T-cell (primary cell): ENCODE data around the gene CCR5. TPM values are rescaled to one million over a fixed set of nuclear protein-coding genes. Genes with fewer than 3 reads are reported as not detected.
A peak's percentile ranks its signal among the peaks of the same experiment; 100 is the strongest.

Source experiments
- ATAC-seq, 4 experiments: fragments of 200-7000 bp in 3 of 4; fragments of 150-1000 bp in 1 of 4; cut with Tn5 transposase; replicated peaks in 1 of 4; 1 replicate in 3 of 4; 2 replicates in 1 of 4; pipeline ENCODE4 v1.10.0; 2021; ENCODE audit warnings: moderate library complexity in 3 of 4, mild to moderate bottlenecking in 2 of 4, moderate number of reproducible peaks in 1 of 4
- CTCF ChIA-PET, 2 donors: fragments of 300-600 bp; sonication (Branson Sonifier 250); formaldehyde crosslinking; loops; one replicate each; lab custom pipeline; 2022; ENCODE audit warnings: antibody characterized with exemption in 2 of 2; lab: Charles Lee
- POLR2A ChIA-PET, 2 donors: fragments of 300-600 bp; sonication (Branson Sonifier 250); formaldehyde crosslinking; loops; one replicate each; lab custom pipeline; 2022; ENCODE audit warnings: antibody characterized with exemption in 2 of 2; lab: Charles Lee
- DNase-seq, 35 experiments: peaks; one replicate each; pipeline versions ENCODE4 v3.0.0 to v3.0.0-alpha.2; 2013 to 2023
- H3K27ac ChIP-seq: one replicate; pipeline ENCODE4 v1.5.1; 2013; ENCODE audit warnings: low read length
- H3K27me3 ChIP-seq, 2 experiments: replicated peaks in 1 of 2; 1 replicate in 1 of 2; 2 replicates in 1 of 2; pipeline versions ENCODE4 v1.6.1 to v1.7.0; 2013; ENCODE audit warnings: low read length in 1 of 2, mixed read lengths in 1 of 2; ENCODE audit not compliant: control insufficient read depth in 2 of 2, insufficient read depth in 2 of 2; ENCODE audit errors: extremely low read depth in 1 of 2
- H3K36me3 ChIP-seq, 2 donors: 1 replicate in 1 of 2; 2 replicates in 1 of 2; pipeline versions ENCODE4 v1.6.1 to v1.7.0; 2013; ENCODE audit warnings: low read length in 1 of 2; ENCODE audit not compliant: control insufficient read depth in 2 of 2, insufficient read depth in 1 of 2; ENCODE audit errors: extremely low read depth in 1 of 2
- H3K4me1 ChIP-seq, 2 experiments: 1 replicate in 1 of 2; 2 replicates in 1 of 2; pipeline versions ENCODE4 v1.6.1 to v1.7.0; 2013; ENCODE audit warnings: low read length in 2 of 2, mixed read lengths in 1 of 2; ENCODE audit not compliant: insufficient read depth in 2 of 2, control insufficient read depth in 1 of 2; ENCODE audit errors: extremely low read depth in 1 of 2
- H3K4me3 ChIP-seq, 2 donors: 1 replicate in 1 of 2; 2 replicates in 1 of 2; pipeline versions ENCODE4 v1.5.1 to v1.7.0; 2013; ENCODE audit warnings: mild to moderate bottlenecking in 2 of 2, low read length in 1 of 2, moderate library complexity in 1 of 2; ENCODE audit not compliant: control insufficient read depth in 1 of 2; ENCODE audit errors: extremely low read depth in 1 of 2
- H3K9me3 ChIP-seq: 2 replicates; pipeline ENCODE4 v1.7.0; 2013
- H3K27ac Mint-ChIP-seq, 2 donors: one replicate each; pipeline ENCODE4 v1.8.0; 2020 to 2021; ENCODE audit warnings: mild to moderate bottlenecking in 2 of 2, mixed read lengths in 2 of 2
- H3K27me3 Mint-ChIP-seq, 2 donors: one replicate each; pipeline ENCODE4 v1.8.0; 2021 to 2022; ENCODE audit warnings: mixed read lengths in 2 of 2
- H3K36me3 Mint-ChIP-seq: one replicate; pipeline ENCODE4 v1.8.0; 2021; ENCODE audit warnings: mixed read lengths
- H3K4me1 Mint-ChIP-seq, 3 donors: one replicate each; pipeline ENCODE4 v1.8.0; 2020 to 2022; ENCODE audit warnings: mixed read lengths in 3 of 3, mild to moderate bottlenecking in 1 of 3
- H3K4me3 Mint-ChIP-seq, 3 donors: one replicate each; pipeline ENCODE4 v1.8.0; 2020 to 2022; ENCODE audit warnings: mild to moderate bottlenecking in 3 of 3, mixed read lengths in 3 of 3, moderate library complexity in 3 of 3
- H3K9me3 Mint-ChIP-seq, 3 donors: one replicate each; pipeline ENCODE4 v1.8.0; 2020 to 2022; ENCODE audit warnings: mixed read lengths in 3 of 3
- WGBS: methylation state at CpG from one replicate; pipeline ENCODE4 v1.1.5; 2013; ENCODE audit warnings: missing lambda C conversion rate; ENCODE audit not compliant: insufficient coverage; 5-methylcytosine and 5-hydroxymethylcytosine counted together
- total RNA-seq, 35 experiments: library from RNA in 6 of 35; stranded (reverse) in 6 of 35; fragments of 120-200 nt in 1 of 35; gene quantifications; one replicate each; pipeline versions ENCODE4 v1.2.1 to v1.2.4 and lab custom pipeline; 2013 to 2026

Gene CCR5
- total RNA-seq, 5 donors from 2014 or later (not counting 1 experiment from before 2014, with no cell fraction given): 4.0 to 14.6 (median 10.1) TPM

DNA sequence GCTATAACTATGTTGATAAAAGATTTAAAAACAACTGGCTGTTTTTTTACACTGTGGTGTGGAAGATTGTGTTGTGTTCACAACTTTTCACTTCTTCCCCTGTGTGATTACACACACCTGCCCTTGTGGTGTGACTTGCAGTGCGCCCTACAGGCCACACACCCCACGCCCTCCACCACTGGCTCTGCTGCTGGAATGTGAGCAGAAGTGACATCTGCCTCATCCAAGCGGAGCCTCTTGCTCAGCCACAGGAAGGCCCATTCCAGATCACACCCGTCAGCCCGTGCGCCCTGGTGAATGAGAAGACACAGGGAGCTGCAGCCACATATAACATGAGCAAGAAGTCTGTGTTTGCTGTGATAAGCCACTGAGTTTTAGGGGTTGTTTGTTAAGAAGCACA, 9.8 kb upstream of the CCR5 start:
- Histone ChIP-seq H3K36me3 (no peaks in the 10 kb centered on the region), H3K27me3 (no peaks in the 10 kb centered on the region), H3K4me3 (no peak overlapping the region), H3K27ac (peak overlapping the region; percentile 43), H3K9me3 (no peaks in the 10 kb centered on the region), H3K4me1 (peaks cover 0 to 34% of the 10 kb centered on the region in 2 experiments)
- Mint-ChIP-seq H3K9me3 (no peaks in the 10 kb centered on the region), H3K27ac (peak overlapping the region; percentile 75 to 80), H3K36me3 (no peaks in the 10 kb centered on the region), H3K27me3 (peaks cover 0 to 4% of the 10 kb centered on the region in 2 donors), H3K4me3 (no peak overlapping the region), H3K4me1 (peaks cover 0 to 61% (median 36%) of the 10 kb centered on the region in 3 donors)
- DNase-seq (peak in 1 of 35 experiments; percentile 12), ATAC-seq (peak in 2 of 4 experiments; percentile 20 to 45)
- CTCF ChIA-PET: interaction anchor here in 1 of 2 donors (1.0 to 1.9 kb wide), 2 partner anchors 9 to 10 kb away, joined by 4 to 14 read pairs; partner anchors contain the start of gene CCR5
- WGBS: 30% methylated on average over 2 of the region's 6 CpGs
- POLR2A ChIA-PET: no interaction called here

DNA sequence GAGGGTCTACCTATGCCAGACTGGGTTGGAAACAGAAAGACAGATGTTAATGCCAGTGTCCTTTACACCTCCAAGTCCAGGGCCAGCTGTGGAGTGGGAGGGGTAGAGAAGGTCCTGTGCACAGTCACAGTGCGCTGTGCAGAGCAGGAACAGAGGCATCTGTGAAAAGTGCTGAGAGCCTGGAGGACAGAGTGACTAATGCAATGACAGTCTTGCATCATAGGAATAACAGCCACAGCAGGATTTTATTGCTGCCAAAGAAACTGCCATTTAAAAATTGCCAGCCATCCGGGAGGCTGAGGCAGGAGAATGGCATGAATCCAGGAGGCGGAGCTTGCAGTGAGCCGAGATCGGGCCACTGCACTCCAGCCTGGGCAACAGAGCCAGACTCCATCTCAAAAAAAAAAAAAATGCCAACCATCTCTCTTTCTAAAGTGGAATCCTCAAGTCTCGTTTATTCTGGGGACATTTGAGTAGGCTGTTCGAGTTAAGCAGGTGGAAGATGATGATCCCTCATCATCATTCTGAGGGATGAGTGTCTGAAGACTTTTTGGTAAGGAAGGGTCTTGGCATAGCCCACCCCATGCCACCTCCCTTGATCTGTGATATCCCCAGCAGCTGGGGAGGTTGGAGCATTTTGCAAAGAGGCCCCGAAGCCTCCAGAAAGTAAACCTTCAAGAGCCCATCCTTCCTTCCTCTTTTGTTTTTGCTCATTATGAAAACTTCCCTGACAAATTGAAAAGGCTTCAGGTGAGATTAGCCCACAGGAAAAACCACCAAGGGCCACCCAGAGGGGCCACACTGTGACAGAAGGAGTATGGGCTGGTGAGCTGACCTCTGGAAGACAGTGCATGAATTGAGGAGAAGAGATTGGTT, 9.1 kb upstream of the CCR5 start:
- 81% methylated on average over 2 of the region's 8 CpGs for WGBS
- H3K4me1 ChIP-seq: peaks cover 0 to 42% of the 10 kb centered on the region in 2 experiments
- peaks cover 0 to 62% (median 33%) of the 10 kb centered on the region in 3 donors for H3K4me1 Mint-ChIP-seq
- no peaks in the 10 kb centered on the region for H3K36me3 Mint-ChIP-seq
- H3K36me3 ChIP-seq: no peaks in the 10 kb centered on the region
- peak overlapping the region; percentile 43 for H3K27ac ChIP-seq
- no peaks in the 10 kb centered on the region for H3K27me3 Mint-ChIP-seq
- DNase-seq (no peak), ATAC-seq (peak in 2 of 4 experiments; percentile 33 to 34)
- no peaks in the 10 kb centered on the region for H3K27me3 ChIP-seq
- CTCF ChIA-PET: interaction anchor here in 1 of 2 donors (1.0 kb wide), 1 partner anchor 10 kb away, joined by 4 read pairs; the partner anchor contains the start of gene CCR5
- H3K9me3 Mint-ChIP-seq: no peaks in the 10 kb centered on the region
- peak overlapping the region; percentile 75 to 80 for H3K27ac Mint-ChIP-seq
- H3K9me3 ChIP-seq: no peaks in the 10 kb centered on the region
- H3K4me3 ChIP-seq: no peak overlapping the region
- H3K4me3 Mint-ChIP-seq: no peak overlapping the region
- POLR2A ChIA-PET: no interaction called here

DNA sequence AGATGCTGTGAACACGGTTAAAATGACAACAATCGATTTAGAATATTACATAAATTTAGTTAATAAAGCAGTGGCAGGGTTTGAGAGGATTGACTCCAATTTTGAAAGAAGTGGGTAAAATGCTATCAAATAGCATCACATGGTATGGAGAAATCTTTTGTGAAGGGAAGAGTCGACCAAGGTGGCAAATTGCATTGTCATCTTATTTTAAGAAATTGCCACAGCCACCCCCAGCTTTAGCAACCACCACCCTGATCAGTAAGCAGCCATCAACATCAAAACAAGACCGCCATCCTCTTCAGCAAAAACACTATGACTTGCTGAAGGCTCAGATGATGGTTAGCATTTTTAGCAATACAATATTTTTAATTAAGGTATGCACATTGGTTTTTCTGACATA, 5.7 kb upstream of the CCR5 start:
- H3K36me3 Mint-ChIP-seq: no peaks in the 10 kb centered on the region
- Histone ChIP-seq H3K27ac (no peak overlapping the region), H3K9me3 (no peaks in the 10 kb centered on the region), H3K27me3 (no peaks in the 10 kb centered on the region), H3K4me1 (peaks cover 10 to 62% of the 10 kb centered on the region in 2 experiments), H3K36me3 (no peaks in the 10 kb centered on the region), H3K4me3 (no peak overlapping the region)
- ATAC-seq (no peak), DNase-seq (no peak)
- no peak overlapping the region for H3K27ac Mint-ChIP-seq
- ChIA-PET CTCF (no interaction called here), POLR2A (no interaction called here)
- no peaks in the 10 kb centered on the region for H3K9me3 Mint-ChIP-seq
- no peaks in the 10 kb centered on the region for H3K27me3 Mint-ChIP-seq
- no CpG with 5 or more reads among the region's 4 CpGs for WGBS
- no peak overlapping the region for H3K4me3 Mint-ChIP-seq
- peaks cover 23 to 59% (median 39%) of the 10 kb centered on the region in 3 donors for H3K4me1 Mint-ChIP-seq

DNA sequence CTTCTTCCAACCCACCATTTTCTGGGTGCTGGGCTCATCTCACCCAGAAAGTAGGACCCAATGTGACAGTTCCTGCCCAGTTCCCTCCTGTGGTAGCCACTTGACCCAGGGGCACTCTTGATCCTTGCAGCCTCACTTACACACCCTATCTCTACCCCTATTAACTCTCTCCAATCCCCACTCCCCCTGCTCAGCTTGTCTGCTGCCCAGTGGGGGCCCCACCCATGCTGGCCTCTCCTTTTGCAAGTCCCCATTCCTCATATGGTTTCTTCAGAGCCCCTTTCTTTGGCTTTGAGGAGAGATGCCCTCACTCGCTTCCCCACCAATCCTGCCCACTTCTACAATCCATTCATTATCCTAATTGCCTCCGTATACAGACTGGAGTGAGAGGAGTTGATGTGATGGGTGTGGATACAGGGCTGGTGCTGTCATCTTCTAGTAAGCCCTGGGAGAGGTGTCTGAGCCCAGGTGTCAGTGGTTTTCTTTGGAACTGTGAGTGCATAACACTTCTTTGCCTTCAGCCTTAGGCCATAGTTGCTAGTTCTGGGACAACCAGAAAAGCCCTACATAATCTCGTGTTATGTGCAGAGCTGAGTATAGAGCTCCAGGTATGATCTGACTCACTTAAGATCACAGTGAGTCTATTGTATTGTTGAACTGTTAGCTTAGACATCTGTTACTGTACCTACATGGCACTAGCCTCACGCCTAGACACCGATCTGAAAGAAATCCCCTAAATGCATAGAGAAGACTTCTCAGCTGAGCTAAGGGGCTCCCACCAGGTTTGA, 4.8 kb upstream of the CCR5 start:
- no peak for ATAC-seq
- ChIA-PET CTCF (no interaction called here), POLR2A (no interaction called here)
- H3K4me1 ChIP-seq: peaks cover 18 to 59% of the 10 kb centered on the region in 2 experiments
- no peak overlapping the region for H3K27ac ChIP-seq
- no peaks in the 10 kb centered on the region for H3K36me3 ChIP-seq
- peaks cover 32 to 60% (median 40%) of the 10 kb centered on the region in 3 donors for H3K4me1 Mint-ChIP-seq
- H3K27me3 Mint-ChIP-seq: no peaks in the 10 kb centered on the region
- no peak for DNase-seq
- H3K4me3 ChIP-seq: no peak overlapping the region
- no peak overlapping the region for H3K27ac Mint-ChIP-seq
- H3K9me3 ChIP-seq: no peaks in the 10 kb centered on the region
- no CpG with 5 or more reads among the region's 5 CpGs for WGBS
- no peak overlapping the region for H3K4me3 Mint-ChIP-seq
- H3K9me3 Mint-ChIP-seq: no peaks in the 10 kb centered on the region
- H3K36me3 Mint-ChIP-seq: no peaks in the 10 kb centered on the region
- H3K27me3 ChIP-seq: no peaks in the 10 kb centered on the region

DNA sequence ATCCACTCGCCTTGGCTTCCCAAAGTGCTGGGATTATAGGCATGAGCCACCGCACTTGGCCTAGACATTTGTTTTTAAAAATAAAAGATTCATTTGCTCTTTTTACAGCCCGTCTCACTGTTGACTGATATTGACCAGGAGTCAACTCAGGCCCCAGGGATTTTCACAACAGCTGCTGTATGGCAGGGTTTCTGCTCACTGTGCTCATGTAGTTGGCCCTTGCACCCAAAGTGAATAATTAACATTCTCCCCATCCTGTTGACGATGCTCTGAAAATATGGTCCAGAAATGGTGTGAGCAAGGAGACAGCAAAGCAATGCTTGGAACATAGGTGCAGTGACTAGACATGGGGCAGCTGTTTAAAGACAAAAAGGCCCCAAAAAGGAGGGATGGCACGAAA, 2.9 kb upstream of the CCR5 start:
- Mint-ChIP-seq H3K4me3 (no peak overlapping the region), H3K27ac (peak overlapping the region; percentile 23 to 84), H3K36me3 (no peaks in the 10 kb centered on the region), H3K4me1 (peaks cover 34 to 63% (median 43%) of the 10 kb centered on the region in 3 donors), H3K9me3 (no peaks in the 10 kb centered on the region), H3K27me3 (no peaks in the 10 kb centered on the region)
- peak overlapping the region; percentile 74 for H3K27ac ChIP-seq
- no peaks in the 10 kb centered on the region for H3K9me3 ChIP-seq
- ATAC-seq (no peak), DNase-seq (no peak)
- ChIA-PET POLR2A (no interaction called here), CTCF (interaction anchor here (0.7 to 7.2 kb wide), 14 partner anchors 8 to 425 kb away, joined by 3 to 139 read pairs (median 9); partner anchors contain the start of genes CCR2 (in 1 of the 2) and CXCR6 (in 1 of the 2))
- no peaks in the 10 kb centered on the region for H3K27me3 ChIP-seq
- H3K4me1 ChIP-seq: peaks cover 18 to 43% of the 10 kb centered on the region in 2 experiments
- WGBS: 100% methylated on average over 3 of the region's 5 CpGs
- H3K4me3 ChIP-seq: no peak overlapping the region
- no peaks in the 10 kb centered on the region for H3K36me3 ChIP-seq

DNA sequence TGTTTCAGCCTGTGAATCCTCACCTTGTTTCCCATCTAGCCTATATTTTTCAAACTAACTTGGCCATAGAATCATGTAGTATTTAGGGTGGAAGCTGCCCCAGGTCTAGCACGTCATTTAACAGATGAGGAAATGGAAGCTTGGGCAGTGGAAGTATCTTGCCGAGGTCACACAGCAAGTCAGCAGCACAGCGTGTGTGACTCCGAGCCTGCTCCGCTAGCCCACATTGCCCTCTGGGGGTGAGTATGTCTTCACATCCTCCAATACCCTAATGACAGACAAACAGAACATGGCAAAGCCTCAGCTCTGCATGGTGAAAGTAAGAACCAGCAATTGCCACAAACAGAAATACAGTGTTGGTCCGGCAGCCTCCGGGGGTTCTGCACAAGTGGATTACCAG, 2.2 kb upstream of the CCR5 start:
- Mint-ChIP-seq H3K27me3 (no peaks in the 10 kb centered on the region), H3K36me3 (no peaks in the 10 kb centered on the region), H3K4me1 (peaks cover 34 to 69% (median 50%) of the 10 kb centered on the region in 3 donors), H3K4me3 (peak overlapping the region; percentile 8 to 28 (median 18)), H3K27ac (peak overlapping the region; percentile 33 to 84), H3K9me3 (no peaks in the 10 kb centered on the region)
- Histone ChIP-seq H3K27ac (peak overlapping the region; percentile 74), H3K4me3 (no peak overlapping the region), H3K4me1 (peaks cover 18 to 51% of the 10 kb centered on the region in 2 experiments), H3K27me3 (no peaks in the 10 kb centered on the region), H3K9me3 (no peaks in the 10 kb centered on the region), H3K36me3 (no peaks in the 10 kb centered on the region)
- CTCF ChIA-PET: interaction anchor here (0.6 to 7.2 kb wide), 24 partner anchors 9 to 487 kb away, joined by 3 to 139 read pairs (median 6); partner anchors contain the start of genes CCR1 (in 1 of the 2), CCR2 (in 1 of the 2), CCR5AS (in 1 of the 2) and CCRL2 (in 1 of the 2)
- peak; percentile 77 to 84 (median 82) for ATAC-seq
- DNase-seq: peak; percentile 33 to 83 (median 57)
- POLR2A ChIA-PET: interaction anchor here in 1 of 2 donors (0.7 kb wide), 1 partner anchor 11 kb away, joined by 4 read pairs; no protein-coding TSS in a partner anchor
- 20% methylated on average over 1 of the region's 7 CpGs for WGBS
